Parathyroid adenoma (tissue), 2 donors: ENCODE data around the gene RSBN1L.

Experiments
- H2AFZ ChIP-seq: fragments of 300-600 bp; sonication (generic); one replicate; pipeline ENCODE4 v1.7.0; 2017; ENCODE audit warnings: antibody characterized with exemption, mild to moderate bottlenecking
- H3K27ac ChIP-seq: fragments of 300-600 bp; sonication (generic); one replicate; pipeline ENCODE4 v1.7.0; 2017
- H3K27me3 ChIP-seq: fragments of 300-600 bp; sonication (generic); one replicate; pipeline ENCODE4 v1.7.0; 2017; ENCODE audit warnings: low read length; ENCODE audit not compliant: control insufficient read depth, insufficient read depth
- H3K36me3 ChIP-seq: fragments of 300-600 bp; sonication (generic); one replicate; pipeline ENCODE4 v1.7.0; 2017; ENCODE audit warnings: low read length; ENCODE audit not compliant: control insufficient read depth, insufficient read depth
- H3K4me1 ChIP-seq: fragments of 300-600 bp; sonication (generic); one replicate; pipeline ENCODE4 v1.7.0; 2017; ENCODE audit warnings: control low read depth
- H3K4me2 ChIP-seq: fragments of 300-600 bp; sonication (generic); one replicate; pipeline ENCODE4 v1.7.0; 2017; ENCODE audit warnings: low read length
- H3K4me3 ChIP-seq: fragments of 300-600 bp; sonication (generic); one replicate; pipeline ENCODE4 v1.7.0; 2017; ENCODE audit warnings: low read depth, low read length
- H3K79me2 ChIP-seq: fragments of 300-600 bp; sonication (generic); one replicate; pipeline ENCODE4 v1.7.0; 2017; ENCODE audit warnings: control low read depth
- H3K9ac ChIP-seq: fragments of 300-600 bp; sonication (generic); one replicate; pipeline ENCODE4 v1.7.0; 2017; ENCODE audit warnings: mild to moderate bottlenecking
- H3K9me3 ChIP-seq: fragments of 300-600 bp; sonication (generic); one replicate; pipeline ENCODE4 v1.7.0; 2017; ENCODE audit warnings: low read length; ENCODE audit not compliant: control insufficient read depth
- TF ChIP-seq, protein P1 (sequence below): fragments of 300-600 bp; sonication (generic); IDR thresholded peaks from one replicate; pipeline ENCODE4 v1.7.0; 2017; ENCODE audit warnings: antibody characterized with exemption, mild to moderate bottlenecking
- donor health status: primary hyperparathyroidism.

Gene RSBN1L

DNA sequence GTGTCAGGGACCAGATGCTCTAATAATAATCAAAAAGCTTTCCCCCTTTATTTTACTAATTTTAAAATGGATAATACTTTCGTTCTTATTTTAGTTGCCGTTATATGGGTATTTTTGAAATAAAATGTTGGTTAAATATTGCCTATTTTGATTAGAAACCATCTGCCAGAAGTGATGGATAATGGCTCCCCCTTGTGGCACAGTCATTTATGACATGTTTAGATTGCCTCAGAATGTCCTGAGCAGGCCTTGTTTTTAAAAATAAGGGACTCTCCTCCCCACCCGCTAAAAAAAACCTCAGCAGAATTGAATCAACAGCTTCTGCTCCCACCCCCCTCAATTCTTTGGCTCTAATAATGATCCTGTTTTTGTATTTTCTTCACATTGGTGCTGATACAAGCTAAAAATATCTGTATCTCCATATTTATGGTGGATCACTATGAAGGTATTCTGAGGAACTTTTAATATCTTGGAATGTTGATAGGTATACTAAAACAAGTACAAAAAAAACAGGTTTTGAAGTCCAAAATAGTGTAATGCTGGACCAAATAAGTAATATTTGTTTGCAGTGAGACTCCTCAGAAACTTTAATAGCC is 63.1 kb downstream of the RSBN1L start:
- H3K4me3 ChIP-seq: no peak overlapping the region
- no peaks in the 10 kb centered on the region for H3K27me3 ChIP-seq
- no peak overlapping the region for H2AFZ ChIP-seq
- H3K36me3 ChIP-seq: no peaks in the 10 kb centered on the region
- peaks cover 15% of the 10 kb centered on the region for H3K79me2 ChIP-seq
- H3K9me3 ChIP-seq: no peaks in the 10 kb centered on the region
- H3K9ac ChIP-seq: no peak overlapping the region
- H3K4me2 ChIP-seq: no peak overlapping the region
- no peak overlapping the region for H3K27ac ChIP-seq
- TF ChIP-seq, protein P1, sequence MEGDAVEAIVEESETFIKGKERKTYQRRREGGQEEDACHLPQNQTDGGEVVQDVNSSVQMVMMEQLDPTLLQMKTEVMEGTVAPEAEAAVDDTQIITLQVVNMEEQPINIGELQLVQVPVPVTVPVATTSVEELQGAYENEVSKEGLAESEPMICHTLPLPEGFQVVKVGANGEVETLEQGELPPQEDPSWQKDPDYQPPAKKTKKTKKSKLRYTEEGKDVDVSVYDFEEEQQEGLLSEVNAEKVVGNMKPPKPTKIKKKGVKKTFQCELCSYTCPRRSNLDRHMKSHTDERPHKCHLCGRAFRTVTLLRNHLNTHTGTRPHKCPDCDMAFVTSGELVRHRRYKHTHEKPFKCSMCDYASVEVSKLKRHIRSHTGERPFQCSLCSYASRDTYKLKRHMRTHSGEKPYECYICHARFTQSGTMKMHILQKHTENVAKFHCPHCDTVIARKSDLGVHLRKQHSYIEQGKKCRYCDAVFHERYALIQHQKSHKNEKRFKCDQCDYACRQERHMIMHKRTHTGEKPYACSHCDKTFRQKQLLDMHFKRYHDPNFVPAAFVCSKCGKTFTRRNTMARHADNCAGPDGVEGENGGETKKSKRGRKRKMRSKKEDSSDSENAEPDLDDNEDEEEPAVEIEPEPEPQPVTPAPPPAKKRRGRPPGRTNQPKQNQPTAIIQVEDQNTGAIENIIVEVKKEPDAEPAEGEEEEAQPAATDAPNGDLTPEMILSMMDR: peak; percentile 89
- peaks cover 3% of the 10 kb centered on the region for H3K4me1 ChIP-seq

DNA sequence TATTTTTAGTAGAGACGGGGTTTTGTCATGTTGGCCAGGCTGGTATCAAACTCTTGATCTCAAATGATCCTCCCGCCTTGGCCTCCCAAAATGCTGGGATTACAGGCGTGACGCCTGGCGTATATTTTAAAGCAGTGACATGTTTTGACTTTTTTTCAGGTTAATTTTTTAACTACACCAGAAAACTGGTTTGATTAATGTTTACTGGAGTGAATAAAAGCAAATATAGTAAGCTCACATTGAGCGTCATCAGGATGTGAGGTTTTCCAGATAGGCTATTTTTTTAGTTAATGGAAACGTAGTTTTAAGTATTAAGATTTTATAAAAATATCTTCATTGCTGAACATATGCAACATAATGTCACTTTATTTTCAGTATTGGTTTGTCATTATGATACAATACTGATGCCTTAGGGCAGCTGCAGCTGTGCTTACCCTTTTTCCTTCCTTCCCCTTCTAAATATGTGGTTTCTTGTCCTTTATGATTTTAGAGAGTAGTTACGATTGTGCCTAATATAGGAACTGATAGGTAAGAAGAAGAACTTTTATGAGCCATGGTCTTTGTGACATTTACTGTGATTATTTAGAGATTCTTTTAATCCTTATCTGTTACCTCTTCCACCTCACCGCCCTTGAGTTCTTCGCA is 64.7 kb downstream of the RSBN1L start:
- no peak overlapping the region for H3K27ac ChIP-seq
- H3K4me1 ChIP-seq: peaks cover 3% of the 10 kb centered on the region
- no peak overlapping the region for H3K4me2 ChIP-seq
- H3K9me3 ChIP-seq: no peaks in the 10 kb centered on the region
- H3K36me3 ChIP-seq: no peaks in the 10 kb centered on the region
- H3K9ac ChIP-seq: no peak overlapping the region
- no peak overlapping the region for H2AFZ ChIP-seq
- TF ChIP-seq, protein P1: no peak
- H3K79me2 ChIP-seq: peaks cover 13% of the 10 kb centered on the region
- H3K4me3 ChIP-seq: no peak overlapping the region
- H3K27me3 ChIP-seq: no peaks in the 10 kb centered on the region

DNA sequence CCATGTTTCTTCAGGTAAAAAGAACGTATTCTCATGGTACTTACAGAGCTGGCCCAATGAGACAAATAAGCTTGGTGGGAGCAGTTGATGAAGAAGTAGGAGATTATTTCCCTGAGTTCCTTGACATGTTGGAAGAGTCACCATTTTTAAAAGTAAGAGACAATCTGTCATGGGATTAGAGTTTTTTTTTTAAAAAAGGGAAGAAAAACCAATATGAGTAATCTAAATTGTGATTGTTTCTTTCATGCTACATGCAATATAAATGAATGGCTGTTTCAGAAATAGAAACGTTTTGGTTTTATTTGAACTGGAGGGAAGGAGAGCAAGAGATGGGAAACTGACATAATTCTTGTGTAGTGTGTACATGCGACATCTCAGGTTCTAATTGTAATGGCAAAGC is 69.2 kb downstream of the RSBN1L start:
- H3K79me2 ChIP-seq: peaks cover 13% of the 10 kb centered on the region
- H3K4me2 ChIP-seq: no peak overlapping the region
- H2AFZ ChIP-seq: no peak overlapping the region
- H3K27me3 ChIP-seq: no peaks in the 10 kb centered on the region
- H3K9me3 ChIP-seq: no peaks in the 10 kb centered on the region
- H3K36me3 ChIP-seq: no peaks in the 10 kb centered on the region
- no peak overlapping the region for H3K9ac ChIP-seq
- TF ChIP-seq, protein P1: no peak
- H3K4me3 ChIP-seq: no peak overlapping the region
- H3K4me1 ChIP-seq: peaks cover 3% of the 10 kb centered on the region
- no peak overlapping the region for H3K27ac ChIP-seq

DNA sequence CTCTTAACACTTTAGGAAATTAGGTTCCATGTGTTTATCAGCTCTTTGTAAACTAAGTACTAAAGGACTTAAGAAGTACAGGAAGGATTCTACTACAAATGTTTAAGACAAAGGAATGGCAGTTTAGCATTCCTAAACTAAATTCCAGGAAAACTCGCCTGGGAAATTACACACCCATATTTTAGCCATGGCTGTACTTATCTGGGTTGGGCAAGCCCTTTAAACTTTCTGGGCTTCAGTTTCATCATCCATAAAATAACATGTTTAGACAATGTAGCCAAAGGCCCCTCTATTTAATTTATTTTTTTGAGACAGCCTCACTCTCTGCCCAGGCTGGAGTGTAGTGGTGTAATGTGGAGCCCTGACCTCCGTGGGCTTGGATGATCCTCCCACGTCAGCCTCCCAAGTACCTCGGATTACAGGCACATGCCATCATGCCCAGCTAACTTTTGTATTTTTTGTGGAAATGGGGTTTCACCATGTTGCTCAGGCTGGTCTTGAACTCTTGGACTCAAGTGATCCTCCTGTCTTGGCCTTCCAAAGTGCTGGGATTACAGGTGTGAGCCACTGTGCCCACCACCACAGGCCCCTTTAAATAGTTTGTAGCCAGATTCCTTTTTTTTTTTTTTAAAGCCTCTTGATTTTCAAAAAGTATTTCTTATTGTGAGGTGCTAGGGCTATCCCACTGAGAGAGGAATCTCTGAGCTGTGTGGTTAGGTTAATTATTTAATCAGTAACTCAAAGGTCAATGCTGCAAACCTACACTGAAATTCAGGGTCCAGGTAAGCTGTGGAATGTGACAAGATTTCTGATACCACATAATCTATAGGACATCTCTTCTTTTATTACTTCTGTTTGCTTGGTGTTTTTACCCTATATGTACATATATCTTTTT is 69.9 kb downstream of the RSBN1L start:
- Histone ChIP-seq H3K9me3 (no peaks in the 10 kb centered on the region), H3K9ac (no peak overlapping the region), H2AFZ (no peak overlapping the region), H3K4me1 (peaks cover 2% of the 10 kb centered on the region), H3K27me3 (no peaks in the 10 kb centered on the region), H3K4me3 (no peak overlapping the region), H3K4me2 (no peak overlapping the region), H3K79me2 (peaks cover 8% of the 10 kb centered on the region), H3K27ac (no peak overlapping the region), H3K36me3 (no peaks in the 10 kb centered on the region)
- TF ChIP-seq, protein P1: no peak
